Endothelial cell of umbilical vein (primary cell): ENCODE data around the gene WDR4. TPM values are rescaled to one million over a fixed set of nuclear protein-coding genes. Genes with fewer than 3 reads are reported as not detected.
A peak's percentile ranks its signal among the peaks of the same experiment; 100 is the strongest.

Experiments used
- BruUV-seq: library from RNA; stranded (reverse); fragments of 400-500 nt; replicated peaks from 2 replicates; lab custom pipeline; 2021; lab: Mats Ljungman, UMichigan
- CTCF ChIA-PET: fragments of 300-600, 350-600 bp; sonication (Branson Sonifier 250); formaldehyde crosslinking; loops from one replicate; lab custom pipeline; 2021; ENCODE audit warnings: antibody characterized with exemption, inconsistent platforms; lab: Charles Lee
- POLR2A ChIA-PET: fragments of 300-600, 350-600 bp; sonication (Branson Sonifier 250); formaldehyde crosslinking; loops from one replicate; lab custom pipeline; 2021; ENCODE audit warnings: antibody characterized with exemption, inconsistent platforms; lab: Charles Lee
- DNase-seq: peaks from one replicate; pipeline ENCODE4 v3.0.0-alpha.2; 2011; ENCODE audit warnings: low read depth, low spot score
- FAIRE-seq: peaks from 2 replicates; lab custom pipeline; 2011; peaks lifted over from hg19 to GRCh38; lab: Jason Lieb, UNC
- H2AFZ ChIP-seq: 2 replicates; pipeline ENCODE4 v1.6.0; 2012; ENCODE audit warnings: low read depth, low read length, control low read depth, inconsistent platforms
- H3K27ac ChIP-seq: 2 replicates; pipeline ENCODE4 v1.5.1; 2011; ENCODE audit warnings: low read depth, mild to moderate bottlenecking, control low read depth, low read length, moderate library complexity; ENCODE audit not compliant: insufficient read depth
- H3K27me3 ChIP-seq, 2 experiments: 2 replicates each; pipeline versions ENCODE4 v1.6.0 to v1.6.1; 2011; ENCODE audit warnings: low read length in 2 of 2, mixed read lengths in 1 of 2; ENCODE audit not compliant: control insufficient read depth in 2 of 2, insufficient read depth in 2 of 2
- H3K36me3 ChIP-seq, 2 experiments: 2 replicates in 1 of 2; 3 replicates in 1 of 2; pipeline ENCODE4 v1.5.1; 2011; ENCODE audit warnings: low read length in 2 of 2, mild to moderate bottlenecking in 1 of 2, moderate library complexity in 1 of 2; ENCODE audit not compliant: control insufficient read depth in 2 of 2, insufficient read depth in 2 of 2; ENCODE audit errors: extremely low read depth in 1 of 2
- H3K4me1 ChIP-seq: 3 replicates; pipeline ENCODE4 v1.5.1; 2011; ENCODE audit warnings: mild to moderate bottlenecking, low read length; ENCODE audit not compliant: control insufficient read depth, insufficient read depth; ENCODE audit errors: extremely low read depth
- H3K4me2 ChIP-seq: 2 replicates; pipeline ENCODE4 v1.6.1; 2011; ENCODE audit warnings: low read length, control low read depth, mixed read lengths; ENCODE audit not compliant: insufficient read depth
- H3K4me3 ChIP-seq, 3 experiments: fragments of 200-600 bp in 1 of 3; sonication (generic), shearing (Covaris generic) in 1 of 3; replicated peaks in 1 of 3; 2 replicates each; pipeline ENCODE4 v1.5.1; 2011 to 2016; ENCODE audit warnings: control low read depth in 3 of 3, low read length in 3 of 3, mild to moderate bottlenecking in 2 of 3, inconsistent platforms in 1 of 3, low read depth in 1 of 3, moderate library complexity in 1 of 3; ENCODE audit not compliant: insufficient read depth in 1 of 3
- H3K79me2 ChIP-seq: 2 replicates; pipeline ENCODE4 v1.6.0; 2012; ENCODE audit warnings: low read length, inconsistent platforms; ENCODE audit not compliant: control insufficient read depth, insufficient read depth
- H3K9ac ChIP-seq: replicated peaks from 2 replicates; pipeline ENCODE3; 2011; ENCODE audit warnings: low read length, control low read depth; ENCODE audit not compliant: insufficient read depth; ENCODE audit errors: extremely low read depth
- H3K9me1 ChIP-seq: replicated peaks from 3 replicates; pipeline ENCODE4 v1.6.0; 2011; ENCODE audit warnings: mild to moderate bottlenecking, low read length; ENCODE audit not compliant: control insufficient read depth, insufficient read depth; ENCODE audit errors: extremely low read depth
- H3K9me3 ChIP-seq: replicated peaks from 2 replicates; pipeline ENCODE4 v1.5.1; 2012; ENCODE audit warnings: low read length, inconsistent platforms; ENCODE audit not compliant: control insufficient read depth, insufficient read depth
- H4K20me1 ChIP-seq: replicated peaks from 2 replicates; pipeline ENCODE3; 2011; ENCODE audit warnings: mild to moderate bottlenecking, low read length; ENCODE audit not compliant: control insufficient read depth, insufficient read depth; ENCODE audit errors: extremely low read depth
- CTCF ChIP-seq, 2 donors: IDR thresholded peaks; 1 replicate in 1 of 2; 2 replicates in 1 of 2; pipeline ENCODE4 v1.5.1; 2011; ENCODE audit warnings: low read length in 2 of 2, mild to moderate bottlenecking in 2 of 2, moderate library complexity in 2 of 2, control low read depth in 1 of 2, inconsistent platforms in 1 of 2, low read depth in 1 of 2; ENCODE audit not compliant: insufficient read depth in 1 of 2; ENCODE audit errors: extremely low read depth in 1 of 2
- EZH2 ChIP-seq: IDR thresholded peaks from 2 replicates; pipeline ENCODE4 v1.6.1; 2012; ENCODE audit warnings: borderline replicate concordance, low read depth, mild to moderate bottlenecking, moderate library complexity, low read length, inconsistent platforms; ENCODE audit not compliant: severe bottlenecking
- FOS ChIP-seq: IDR thresholded peaks from 2 replicates; pipeline ENCODE4 v1.6.1; 2011; ENCODE audit warnings: mild to moderate bottlenecking, low read length, moderate library complexity, borderline replicate concordance; ENCODE audit not compliant: insufficient read depth
- GATA2 ChIP-seq: IDR thresholded peaks from 2 replicates; pipeline ENCODE4 v1.7.0; 2011; ENCODE audit warnings: low read depth, mild to moderate bottlenecking, moderate library complexity, mixed read lengths, low read length; ENCODE audit not compliant: insufficient read length, insufficient read depth
- JUN ChIP-seq: IDR thresholded peaks from 2 replicates; pipeline ENCODE4 v1.6.1; 2011; ENCODE audit warnings: borderline replicate concordance, low read depth; ENCODE audit not compliant: insufficient read length, insufficient read depth
- MAX ChIP-seq: IDR thresholded peaks from 2 replicates; pipeline ENCODE4 v1.6.1; 2011; ENCODE audit not compliant: insufficient read depth, insufficient read length
- MYC ChIP-seq: IDR thresholded peaks from one replicate; pipeline ENCODE4 v1.6.1; 2011; ENCODE audit warnings: mild to moderate bottlenecking, low read depth, low read length
- POLR2A ChIP-seq: IDR thresholded peaks from 2 replicates; pipeline ENCODE4 v1.6.1; 2012; ENCODE audit warnings: low read depth, mild to moderate bottlenecking, control low read depth, low read length
- POLR2AphosphoS5 ChIP-seq: IDR thresholded peaks from 2 replicates; pipeline ENCODE4 v1.6.1; 2012; ENCODE audit warnings: low read depth, mild to moderate bottlenecking, control low read depth, low read length, moderate library complexity; ENCODE audit not compliant: insufficient read depth
- dilution Hi-C: fragments of 300-500 bp; cut with MboI; formaldehyde crosslinking; loops from one replicate; pipeline ENCODE4 v1.15.0; 2019; ENCODE audit warnings: low sequenced_read_pairs; ENCODE audit not compliant: extremely low pct_ligation_motif_present
- intact Hi-C: fragments of 100-400 bp; cut with micrococcal nuclease; formaldehyde crosslinking; loops from one replicate; pipeline ENCODE4 v1.10.0; 2022
- polyA plus RNA-seq, 4 experiments: library from polyadenylated mRNA; depleted of rRNA in 3 of 4; stranded (reverse) in 3 of 4; unstranded in 1 of 4; fragments of >200 nt; gene quantifications; 2 replicates each; pipeline versions ENCODE4 v1.2.1 to v1.2.3, GENCODE V29; 2011 to 2012; ENCODE audit warnings: missing spikeins in 1 of 4
- total RNA-seq: library from RNA; stranded (reverse); gene quantifications from 2 replicates; pipeline ENCODE4 v1.2.3, GENCODE V29; 2021

Gene WDR4
- total and polyA plus RNA-seq, 2 donors (not counting 3 experiments of a cell fraction or from before 2014, with no cell fraction given) = 24.5 to 40.0 TPM

- H3K36me3 ChIP-seq = peaks cover 0 to 4% of the 10 kb centered on the region in 2 experiments
- FAIRE-seq (peak; percentile 91), DNase-seq (peak; percentile 99)
- H3K4me3 ChIP-seq = peak within 1 kb of the TSS; percentile 42 to 77 (median 71)
- TF ChIP-seq EZH2 = no peak
- TF ChIP-seq GATA2 = no peak
- TF ChIP-seq JUN = no peak
- TF ChIP-seq POLR2AphosphoS5 = peak; percentile 94
- no peak for TF ChIP-seq FOS
- TF ChIP-seq CTCF (IDR thresholded peaks at IDR 0.05; ENCODE audit: extremely low read depth in 1 of 2, insufficient read depth in 1 of 2, low read depth in 1 of 2, low read length in 2 of 2) = no peak
- TF ChIP-seq MAX = no peak
- TF ChIP-seq POLR2A = peak; percentile 93
- no peak for TF ChIP-seq MYC
- ChIA-PET CTCF (interaction anchor here (1.1 to 1.4 kb wide), 3 partner anchors 12 to 300 kb away, joined by 3 to 6 read pairs (median 3); no protein-coding TSS in a partner anchor), POLR2A (interaction anchor here (0.6 to 1.3 kb wide), 2 partner anchors 70 to 81 kb away, joined by 3 to 5 read pairs; partner anchors contain the start of gene PKNOX1)
- peak within 1 kb of the TSS; percentile 78 for H2AFZ ChIP-seq
- BruUV-seq = TSS peak; percentile 73
- H3K27me3 ChIP-seq = no peaks in the 10 kb centered on the region
- no peaks in the 10 kb centered on the region for H3K9me3 ChIP-seq
- H3K4me2 ChIP-seq = peak within 1 kb of the TSS; percentile 46
- intact Hi-C loops (loop anchor here (1.0 to 10.0 kb wide), 3 partner anchors 14 to 82 kb away; partner anchors contain the start of genes PKNOX1 and WDR4), dilution Hi-C loops (no loop called here)
- H4K20me1 ChIP-seq = no peaks in the 10 kb centered on the region
- peaks cover 21% of the 10 kb centered on the region for H3K79me2 ChIP-seq
- peak within 1 kb of the TSS; percentile 78 for H3K9ac ChIP-seq
- peak within 1 kb of the TSS; percentile 36 for H3K27ac ChIP-seq
- H3K4me1 ChIP-seq = peaks cover 5% of the 10 kb centered on the region
- H3K9me1 ChIP-seq = no peaks in the 10 kb centered on the region
These were observed 13.8 kb upstream of the WDR4 start, which contains the start of gene NDUFV3 for GRCh38 chr21:42892931-42893755. TSS of gene NDUFV3 (plus strand) at chr21:42893309. CDS start at chr21:42893334, 25 bp downstream.
